ENCODE results near the gene UBA3.

DNA sequence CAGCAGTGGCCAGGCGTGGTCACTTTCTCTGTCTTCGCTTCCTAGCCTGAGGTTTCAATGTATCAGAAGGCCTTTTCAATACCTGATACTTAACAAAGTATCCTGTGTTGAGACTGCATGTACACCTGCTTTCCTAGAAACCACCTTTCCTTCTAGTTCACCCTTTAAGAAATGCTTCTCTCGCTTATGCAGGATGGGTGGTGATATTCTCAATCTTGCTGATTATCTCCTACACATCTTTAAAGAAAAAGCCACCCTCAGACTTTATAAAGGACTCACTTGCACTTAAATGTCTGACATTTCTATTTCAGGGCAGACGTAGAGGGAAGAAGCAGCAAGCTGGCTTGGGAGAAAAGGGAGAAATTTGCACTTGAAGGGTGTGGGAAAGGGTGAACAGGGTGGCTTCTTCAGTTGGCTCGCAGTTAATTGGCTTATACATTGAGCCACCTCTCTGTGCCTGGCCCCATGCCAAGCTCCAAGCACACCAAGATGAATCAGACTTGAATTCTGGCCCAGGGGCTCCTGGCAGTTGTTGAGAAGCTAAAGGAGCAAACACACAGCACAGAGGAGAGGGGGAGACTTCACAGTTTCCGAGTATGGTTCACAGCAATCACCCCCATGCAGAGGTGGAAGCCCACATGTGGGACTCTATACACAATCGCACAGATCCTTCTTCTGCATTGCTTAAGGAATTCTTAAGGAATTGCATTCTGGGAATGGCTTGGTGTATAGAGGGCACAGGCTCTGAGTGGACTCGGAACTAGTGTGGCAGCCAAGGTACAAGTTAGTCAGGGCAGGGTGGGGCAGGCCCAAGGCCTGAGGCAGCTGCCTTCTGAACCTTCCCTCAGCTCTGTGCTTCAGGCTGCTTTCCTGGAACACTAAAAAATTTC lies 5.9 kb upstream of the UBA3 start:
- TF ChIP-seq, protein P1, sequence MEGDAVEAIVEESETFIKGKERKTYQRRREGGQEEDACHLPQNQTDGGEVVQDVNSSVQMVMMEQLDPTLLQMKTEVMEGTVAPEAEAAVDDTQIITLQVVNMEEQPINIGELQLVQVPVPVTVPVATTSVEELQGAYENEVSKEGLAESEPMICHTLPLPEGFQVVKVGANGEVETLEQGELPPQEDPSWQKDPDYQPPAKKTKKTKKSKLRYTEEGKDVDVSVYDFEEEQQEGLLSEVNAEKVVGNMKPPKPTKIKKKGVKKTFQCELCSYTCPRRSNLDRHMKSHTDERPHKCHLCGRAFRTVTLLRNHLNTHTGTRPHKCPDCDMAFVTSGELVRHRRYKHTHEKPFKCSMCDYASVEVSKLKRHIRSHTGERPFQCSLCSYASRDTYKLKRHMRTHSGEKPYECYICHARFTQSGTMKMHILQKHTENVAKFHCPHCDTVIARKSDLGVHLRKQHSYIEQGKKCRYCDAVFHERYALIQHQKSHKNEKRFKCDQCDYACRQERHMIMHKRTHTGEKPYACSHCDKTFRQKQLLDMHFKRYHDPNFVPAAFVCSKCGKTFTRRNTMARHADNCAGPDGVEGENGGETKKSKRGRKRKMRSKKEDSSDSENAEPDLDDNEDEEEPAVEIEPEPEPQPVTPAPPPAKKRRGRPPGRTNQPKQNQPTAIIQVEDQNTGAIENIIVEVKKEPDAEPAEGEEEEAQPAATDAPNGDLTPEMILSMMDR (IDR thresholded peaks at IDR 0.05), result no peak
- TF ChIP-seq POLR2AphosphoS5 (IDR thresholded peaks at IDR 0.05; ENCODE audit: low read depth, low read length) (no peak), TCF7L2 (IDR thresholded peaks at IDR 0.05; ENCODE audit: low read depth, low read length) (no peak), SIN3A (IDR thresholded peaks at IDR 0.05; ENCODE audit: borderline replicate concordance, insufficient read depth, low read depth, low read length) (no peak)
- TF ChIP-seq, protein P2, sequence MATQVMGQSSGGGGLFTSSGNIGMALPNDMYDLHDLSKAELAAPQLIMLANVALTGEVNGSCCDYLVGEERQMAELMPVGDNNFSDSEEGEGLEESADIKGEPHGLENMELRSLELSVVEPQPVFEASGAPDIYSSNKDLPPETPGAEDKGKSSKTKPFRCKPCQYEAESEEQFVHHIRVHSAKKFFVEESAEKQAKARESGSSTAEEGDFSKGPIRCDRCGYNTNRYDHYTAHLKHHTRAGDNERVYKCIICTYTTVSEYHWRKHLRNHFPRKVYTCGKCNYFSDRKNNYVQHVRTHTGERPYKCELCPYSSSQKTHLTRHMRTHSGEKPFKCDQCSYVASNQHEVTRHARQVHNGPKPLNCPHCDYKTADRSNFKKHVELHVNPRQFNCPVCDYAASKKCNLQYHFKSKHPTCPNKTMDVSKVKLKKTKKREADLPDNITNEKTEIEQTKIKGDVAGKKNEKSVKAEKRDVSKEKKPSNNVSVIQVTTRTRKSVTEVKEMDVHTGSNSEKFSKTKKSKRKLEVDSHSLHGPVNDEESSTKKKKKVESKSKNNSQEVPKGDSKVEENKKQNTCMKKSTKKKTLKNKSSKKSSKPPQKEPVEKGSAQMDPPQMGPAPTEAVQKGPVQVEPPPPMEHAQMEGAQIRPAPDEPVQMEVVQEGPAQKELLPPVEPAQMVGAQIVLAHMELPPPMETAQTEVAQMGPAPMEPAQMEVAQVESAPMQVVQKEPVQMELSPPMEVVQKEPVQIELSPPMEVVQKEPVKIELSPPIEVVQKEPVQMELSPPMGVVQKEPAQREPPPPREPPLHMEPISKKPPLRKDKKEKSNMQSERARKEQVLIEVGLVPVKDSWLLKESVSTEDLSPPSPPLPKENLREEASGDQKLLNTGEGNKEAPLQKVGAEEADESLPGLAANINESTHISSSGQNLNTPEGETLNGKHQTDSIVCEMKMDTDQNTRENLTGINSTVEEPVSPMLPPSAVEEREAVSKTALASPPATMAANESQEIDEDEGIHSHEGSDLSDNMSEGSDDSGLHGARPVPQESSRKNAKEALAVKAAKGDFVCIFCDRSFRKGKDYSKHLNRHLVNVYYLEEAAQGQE (IDR thresholded peaks at IDR 0.05; ENCODE audit: insufficient read depth in 1 of 2, low read depth in 2 of 2, low read length in 1 of 2), result no peak
